ENCODE data around the gene MACROD1. TPM values are rescaled to one million over a fixed set of nuclear protein-coding genes. Genes with fewer than 3 reads are reported as not detected.

MACROD1 gene
- total and polyA plus RNA-seq, 7 donors: 147 to 281 (median 180) TPM

DNA sequence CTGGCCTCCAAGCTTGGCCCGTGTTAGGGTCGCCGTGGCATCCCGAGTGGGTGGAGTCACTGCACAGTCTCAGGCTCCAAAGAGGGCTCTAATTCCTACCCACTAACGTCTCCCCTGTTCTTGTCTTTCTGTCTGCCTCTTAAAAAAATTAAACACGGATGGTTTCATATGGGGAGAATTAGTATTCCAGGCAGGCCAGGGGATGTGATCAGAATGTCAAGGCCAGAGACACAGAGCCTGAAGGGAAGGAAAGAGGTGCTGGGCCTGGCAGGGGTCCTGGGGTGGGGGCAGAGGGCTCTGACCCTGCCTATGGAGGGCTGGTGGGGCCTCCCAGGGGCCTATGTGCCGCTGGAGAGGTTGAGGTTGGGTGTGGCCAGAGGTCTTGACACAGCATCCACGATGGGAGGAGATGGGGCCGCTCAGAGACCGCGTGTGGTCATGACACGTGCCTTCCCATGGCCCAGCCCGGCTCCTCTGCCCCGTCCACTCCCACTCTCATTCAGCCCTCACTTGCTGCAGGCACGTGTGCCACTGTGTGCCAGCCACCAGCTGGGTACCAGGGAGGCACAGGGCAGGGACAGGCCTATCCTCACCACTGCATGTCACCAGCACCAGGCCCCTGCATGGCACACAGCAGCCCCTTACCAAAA, 73.7 kb downstream of the MACROD1 start:
- no peak for DNase-seq
- ATAC-seq: no peak
- H3K4me1 ChIP-seq: peaks cover 62% of the 10 kb centered on the region

DNA sequence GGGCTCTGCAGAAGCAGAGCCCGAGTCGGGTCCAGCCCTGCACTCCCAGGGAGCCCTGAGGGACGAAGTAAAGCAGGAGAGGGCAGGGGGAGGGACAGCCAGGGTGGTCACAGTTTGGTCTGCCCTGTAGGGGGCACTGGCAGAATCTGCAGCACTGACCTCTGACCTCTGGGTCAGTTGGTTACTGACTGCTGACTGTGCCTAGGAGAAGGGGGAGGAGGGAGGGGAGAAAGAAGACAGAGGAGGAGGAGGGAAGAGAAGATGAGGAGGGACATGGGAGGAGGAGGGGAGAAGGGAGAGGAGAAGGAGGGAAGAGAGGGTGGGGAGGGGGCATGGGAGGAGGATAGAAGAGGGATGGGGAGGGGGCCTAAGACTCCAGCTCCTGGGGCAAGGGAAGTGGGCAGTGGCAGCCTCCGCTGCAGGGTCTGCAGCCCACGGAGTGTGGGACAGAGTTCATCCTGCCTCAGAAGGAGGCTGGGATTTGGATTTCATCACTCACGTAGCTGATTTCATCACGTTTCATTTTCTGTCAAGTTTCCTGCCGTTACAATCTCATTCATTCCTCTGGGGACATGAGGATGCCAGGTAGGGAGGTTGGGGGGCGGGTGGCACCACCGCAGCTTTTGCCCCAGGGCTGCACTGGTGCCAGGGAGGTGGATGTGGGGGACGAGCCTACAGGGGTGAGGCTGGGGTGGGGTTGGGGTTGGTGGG, 75.0 kb downstream of the MACROD1 start:
- TF ChIP-seq CTCF (IDR thresholded peaks at IDR 0.05): no peak
- peaks cover 68% of the 10 kb centered on the region for H3K4me1 ChIP-seq
- ATAC-seq: no peak
- no peaks in the 10 kb centered on the region for H3K9me3 ChIP-seq
- DNase-seq: no peak
- H3K36me3 ChIP-seq (ENCODE audit: insufficient read depth in 1 of 2, low read depth in 1 of 2): no peaks in the 10 kb centered on the region
- H3K27me3 ChIP-seq (ENCODE audit: insufficient read depth in 3 of 3, low read length in 2 of 3): no peaks in the 10 kb centered on the region
- intact Hi-C loops (cut with DNase I): no loop called here
- no peak overlapping the region for H3K4me3 ChIP-seq
- no peak overlapping the region for H3K27ac ChIP-seq
- WGBS, 3 donors: 70 to 72% (median 72%) methylated on average over 10 to 11 of the region's 11 CpGs

More for the DNA sequence above, 73.7 kb downstream of the MACROD1 start:
- no peaks in the 10 kb centered on the region for H3K27me3 ChIP-seq (ENCODE audit: insufficient read depth in 3 of 3, low read length in 2 of 3)
- H3K4me3 ChIP-seq: no peak overlapping the region
- no peaks in the 10 kb centered on the region for H3K36me3 ChIP-seq (ENCODE audit: insufficient read depth in 1 of 2, low read depth in 1 of 2)
- H3K9me3 ChIP-seq: no peaks in the 10 kb centered on the region
- intact Hi-C loops (cut with DNase I): no loop called here
- 72 to 80% (median 75%) methylated on average over 15 of the region's 15 CpGs for WGBS, 3 donors
- no peak for TF ChIP-seq CTCF (IDR thresholded peaks at IDR 0.05)
- H3K27ac ChIP-seq: no peak overlapping the region

GRCh38 chr11:64089915-64090805, 75.8 kb downstream of the MACROD1 start:
- Histone ChIP-seq H3K4me3 (no peak overlapping the region), H3K4me1 (peaks cover 60% of the 10 kb centered on the region), H3K9me3 (no peaks in the 10 kb centered on the region), H3K27ac (no peak overlapping the region), H3K27me3 (ENCODE audit: insufficient read depth in 3 of 3, low read length in 2 of 3) (no peaks in the 10 kb centered on the region), H3K36me3 (ENCODE audit: insufficient read depth in 1 of 2, low read depth in 1 of 2) (no peaks in the 10 kb centered on the region)
- ATAC-seq: no peak
- no peak for TF ChIP-seq CTCF (IDR thresholded peaks at IDR 0.05)
- intact Hi-C loops (cut with DNase I): no loop called here
- 86 to 92% (median 86%) methylated on average over 25 to 28 of the region's 28 CpGs for WGBS, 3 donors
- no peak for DNase-seq

GRCh38 chr11:64089493-64089892, 76.4 kb downstream of the MACROD1 start:
- H3K9me3 ChIP-seq: no peaks in the 10 kb centered on the region
- DNase-seq (no peak), ATAC-seq (no peak)
- H3K27ac ChIP-seq: no peak overlapping the region
- TF ChIP-seq CTCF (IDR thresholded peaks at IDR 0.05): no peak
- WGBS, 3 donors: 77 to 84% (median 80%) methylated on average over 7 of the region's 7 CpGs
- no peak overlapping the region for H3K4me3 ChIP-seq
- H3K4me1 ChIP-seq: peaks cover 57% of the 10 kb centered on the region
- no peaks in the 10 kb centered on the region for H3K36me3 ChIP-seq (ENCODE audit: insufficient read depth in 1 of 2, low read depth in 1 of 2)
- intact Hi-C loops (cut with DNase I): no loop called here
- H3K27me3 ChIP-seq (ENCODE audit: insufficient read depth in 3 of 3, low read length in 2 of 3): no peaks in the 10 kb centered on the region

Measured in psoas muscle (tissue), 8 donors.